CD14-positive monocyte (primary cell): ENCODE measurements around the gene SLC18A3. TPM values are rescaled to one million over a fixed set of nuclear protein-coding genes. Genes with fewer than 3 reads are reported as not detected.

Experiments used
- DNase-seq, 3 donors: peaks; one replicate each; pipeline ENCODE4 v3.0.0-alpha.2; 2011 to 2022
- H2AFZ ChIP-seq: 2 replicates; pipeline ENCODE4 v1.6.0; 2012; ENCODE audit warnings: mild to moderate bottlenecking, low read depth, low read length, inconsistent platforms; ENCODE audit not compliant: insufficient read depth, poor library complexity, severe bottlenecking
- H3K27ac ChIP-seq, 2 donors: 1 replicate in 1 of 2; 2 replicates in 1 of 2; pipeline ENCODE4 v1.5.1; 2012 to 2013; ENCODE audit warnings: low read length in 2 of 2, control low read depth in 1 of 2, inconsistent platforms in 1 of 2, low read depth in 1 of 2, mild to moderate bottlenecking in 1 of 2
- H3K27me3 ChIP-seq, 2 donors: one replicate each; pipeline versions ENCODE4 v1.6.0 to v1.6.1; 2011 to 2013; ENCODE audit warnings: low read length in 2 of 2; ENCODE audit not compliant: control insufficient read depth in 2 of 2, insufficient read depth in 2 of 2
- H3K36me3 ChIP-seq, 2 donors: replicated peaks in 1 of 2; 1 replicate in 1 of 2; 2 replicates in 1 of 2; pipeline versions ENCODE4 v1.5.1 to v1.6.1; 2012 to 2013; ENCODE audit warnings: low read length in 2 of 2, control low read depth in 1 of 2, inconsistent platforms in 1 of 2, mild to moderate bottlenecking in 1 of 2; ENCODE audit not compliant: insufficient read depth in 2 of 2, control insufficient read depth in 1 of 2
- H3K4me1 ChIP-seq, 2 donors: 1 replicate in 1 of 2; 2 replicates in 1 of 2; pipeline versions ENCODE4 v1.5.1 to v1.6.1; 2012 to 2013; ENCODE audit warnings: low read length in 2 of 2, control low read depth in 1 of 2, inconsistent platforms in 1 of 2, mild to moderate bottlenecking in 1 of 2, moderate library complexity in 1 of 2; ENCODE audit not compliant: insufficient read depth in 2 of 2, control insufficient read depth in 1 of 2
- H3K4me2 ChIP-seq: replicated peaks from 2 replicates; pipeline ENCODE3; 2012; ENCODE audit warnings: low read length, moderate library complexity, mild to moderate bottlenecking; ENCODE audit not compliant: poor library complexity, severe bottlenecking; ENCODE audit errors: extremely low read depth
- H3K4me3 ChIP-seq, 3 experiments: fragments of 200-600 bp in 1 of 3; sonication (generic) in 1 of 3; replicated peaks in 1 of 3; 1 replicate in 2 of 3; 2 replicates in 1 of 3; pipeline ENCODE4 v1.5.1; 2011 to 2013; ENCODE audit warnings: low read length in 3 of 3, mild to moderate bottlenecking in 3 of 3, control low read depth in 2 of 3, low read depth in 2 of 3, inconsistent platforms in 1 of 3, moderate library complexity in 1 of 3
- H3K79me2 ChIP-seq: 2 replicates; pipeline ENCODE4 v1.6.0; 2012; ENCODE audit warnings: mild to moderate bottlenecking, control low read depth, inconsistent platforms, low read length, moderate library complexity; ENCODE audit not compliant: insufficient read depth
- H3K9ac ChIP-seq: 2 replicates; pipeline ENCODE4 v1.6.0; 2017; ENCODE audit warnings: low read length, mild to moderate bottlenecking; ENCODE audit not compliant: insufficient read depth, poor library complexity, severe bottlenecking
- H3K9me3 ChIP-seq, 2 donors: replicated peaks in 1 of 2; 1 replicate in 1 of 2; 2 replicates in 1 of 2; pipeline versions ENCODE4 v1.5.1 to v1.6.1; 2012 to 2013; ENCODE audit warnings: low read length in 2 of 2, control low read depth in 1 of 2; ENCODE audit not compliant: control insufficient read depth in 1 of 2, insufficient read depth in 1 of 2
- H4K20me1 ChIP-seq: 2 replicates; pipeline ENCODE4 v1.6.0; 2012; ENCODE audit warnings: mild to moderate bottlenecking, low read length, control low read depth, moderate library complexity; ENCODE audit not compliant: insufficient read depth
- H3K27ac Mint-ChIP-seq, 7 donors: one replicate each; pipeline ENCODE4 v1.8.0; 2020; ENCODE audit warnings: mild to moderate bottlenecking in 7 of 7, mixed read lengths in 7 of 7, moderate library complexity in 6 of 7, inconsistent platforms in 2 of 7
- H3K27me3 Mint-ChIP-seq, 3 donors: one replicate each; pipeline ENCODE4 v1.8.0; 2021 to 2022; ENCODE audit warnings: low read depth in 3 of 3, mild to moderate bottlenecking in 3 of 3, mixed read lengths in 3 of 3, moderate library complexity in 3 of 3, inconsistent platforms in 1 of 3
- H3K36me3 Mint-ChIP-seq, 2 donors: one replicate each; pipeline ENCODE4 v1.8.0; 2020; ENCODE audit warnings: mixed read lengths in 2 of 2, inconsistent platforms in 1 of 2, mild to moderate bottlenecking in 1 of 2
- H3K4me1 Mint-ChIP-seq: one replicate; pipeline ENCODE4 v1.8.0; 2020; ENCODE audit warnings: mild to moderate bottlenecking, mixed read lengths
- H3K4me3 Mint-ChIP-seq, 2 donors: one replicate each; pipeline ENCODE4 v1.8.0; 2020; ENCODE audit warnings: mild to moderate bottlenecking in 2 of 2, mixed read lengths in 2 of 2, moderate library complexity in 1 of 2
- H3K9me3 Mint-ChIP-seq, 7 donors: one replicate each; pipeline ENCODE4 v1.8.0; 2020 to 2022; ENCODE audit warnings: mixed read lengths in 7 of 7, mild to moderate bottlenecking in 6 of 7, moderate library complexity in 6 of 7, inconsistent platforms in 2 of 7
- WGBS: methylation state at CpG from one replicate; pipeline ENCODE4 v1.1.5; 2013; ENCODE audit warnings: missing lambda C conversion rate; ENCODE audit not compliant: insufficient coverage; 5-methylcytosine and 5-hydroxymethylcytosine counted together
- intact Hi-C, 2 donors: fragments of 100-400 bp; cut with micrococcal nuclease; formaldehyde crosslinking; loops; one replicate each; pipeline versions ENCODE4 v1.15.0 to v1.15.1; 2023
- polyA plus RNA-seq, 3 donors: library from polyadenylated mRNA; depleted of rRNA in 1 of 3; unstranded in 2 of 3; stranded (reverse) in 1 of 3; fragments of 300-500 nt in 2 of 3; fragments of >200 nt in 1 of 3; fragmentation: Illumina TruSeq in 2 of 3; gene quantifications; 1 replicate in 2 of 3; 2 replicates in 1 of 3; pipeline ENCODE4 v1.2.3, GENCODE V29; 2012 to 2021
- TF ChIP-seq, protein P1 (sequence below): fragments of 200-600 bp; IDR thresholded peaks from one replicate; pipeline ENCODE4 v1.8.0; 2022; ENCODE audit warnings: antibody characterized with exemption, mild to moderate bottlenecking

Gene SLC18A3
- polyA plus RNA-seq, 3 donors: not detected

DNA sequence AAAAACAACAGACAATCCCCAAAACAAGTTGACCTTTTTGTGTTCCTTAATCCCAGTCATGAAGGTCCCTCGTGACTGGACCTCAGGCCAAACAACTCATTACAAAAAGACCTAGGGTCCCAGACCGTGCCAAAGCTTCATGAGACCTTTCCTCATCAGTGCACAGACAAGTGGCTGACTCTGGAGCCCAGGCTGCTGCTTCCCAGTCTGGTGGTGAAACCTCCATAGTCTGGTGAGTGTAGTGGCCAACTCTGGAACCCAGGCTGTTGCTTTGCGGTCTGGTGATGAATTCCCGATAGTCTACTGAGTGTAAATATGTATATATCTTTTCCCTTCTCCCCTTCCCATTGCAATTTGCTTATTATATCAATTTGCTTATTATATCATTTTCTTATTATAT lies 22.1 kb upstream of the SLC18A3 start:
- no peak overlapping the region for H3K4me3 Mint-ChIP-seq
- Histone ChIP-seq H2AFZ (no peak overlapping the region), H3K27ac (no peak overlapping the region), H3K4me1 (no peaks in the 10 kb centered on the region), H4K20me1 (no peaks in the 10 kb centered on the region), H3K27me3 (peaks cover 0 to 2% of the 10 kb centered on the region in 2 donors), H3K9ac (no peak overlapping the region), H3K79me2 (no peaks in the 10 kb centered on the region), H3K4me2 (no peak overlapping the region), H3K36me3 (no peaks in the 10 kb centered on the region), H3K4me3 (no peak overlapping the region), H3K9me3 (no peaks in the 10 kb centered on the region)
- H3K9me3 Mint-ChIP-seq: peaks cover 2 to 20% (median 11%) of the 10 kb centered on the region in 7 donors
- TF ChIP-seq, protein P1, sequence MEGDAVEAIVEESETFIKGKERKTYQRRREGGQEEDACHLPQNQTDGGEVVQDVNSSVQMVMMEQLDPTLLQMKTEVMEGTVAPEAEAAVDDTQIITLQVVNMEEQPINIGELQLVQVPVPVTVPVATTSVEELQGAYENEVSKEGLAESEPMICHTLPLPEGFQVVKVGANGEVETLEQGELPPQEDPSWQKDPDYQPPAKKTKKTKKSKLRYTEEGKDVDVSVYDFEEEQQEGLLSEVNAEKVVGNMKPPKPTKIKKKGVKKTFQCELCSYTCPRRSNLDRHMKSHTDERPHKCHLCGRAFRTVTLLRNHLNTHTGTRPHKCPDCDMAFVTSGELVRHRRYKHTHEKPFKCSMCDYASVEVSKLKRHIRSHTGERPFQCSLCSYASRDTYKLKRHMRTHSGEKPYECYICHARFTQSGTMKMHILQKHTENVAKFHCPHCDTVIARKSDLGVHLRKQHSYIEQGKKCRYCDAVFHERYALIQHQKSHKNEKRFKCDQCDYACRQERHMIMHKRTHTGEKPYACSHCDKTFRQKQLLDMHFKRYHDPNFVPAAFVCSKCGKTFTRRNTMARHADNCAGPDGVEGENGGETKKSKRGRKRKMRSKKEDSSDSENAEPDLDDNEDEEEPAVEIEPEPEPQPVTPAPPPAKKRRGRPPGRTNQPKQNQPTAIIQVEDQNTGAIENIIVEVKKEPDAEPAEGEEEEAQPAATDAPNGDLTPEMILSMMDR: no peak
- 100% methylated on average over 1 of the region's 4 CpGs for WGBS
- H3K27ac Mint-ChIP-seq: no peak overlapping the region
- no peaks in the 10 kb centered on the region for H3K36me3 Mint-ChIP-seq
- DNase-seq: no peak
- intact Hi-C loops: no loop called here
- no peaks in the 10 kb centered on the region for H3K4me1 Mint-ChIP-seq
- H3K27me3 Mint-ChIP-seq: peaks cover 7 to 13% (median 9%) of the 10 kb centered on the region in 3 donors

DNA sequence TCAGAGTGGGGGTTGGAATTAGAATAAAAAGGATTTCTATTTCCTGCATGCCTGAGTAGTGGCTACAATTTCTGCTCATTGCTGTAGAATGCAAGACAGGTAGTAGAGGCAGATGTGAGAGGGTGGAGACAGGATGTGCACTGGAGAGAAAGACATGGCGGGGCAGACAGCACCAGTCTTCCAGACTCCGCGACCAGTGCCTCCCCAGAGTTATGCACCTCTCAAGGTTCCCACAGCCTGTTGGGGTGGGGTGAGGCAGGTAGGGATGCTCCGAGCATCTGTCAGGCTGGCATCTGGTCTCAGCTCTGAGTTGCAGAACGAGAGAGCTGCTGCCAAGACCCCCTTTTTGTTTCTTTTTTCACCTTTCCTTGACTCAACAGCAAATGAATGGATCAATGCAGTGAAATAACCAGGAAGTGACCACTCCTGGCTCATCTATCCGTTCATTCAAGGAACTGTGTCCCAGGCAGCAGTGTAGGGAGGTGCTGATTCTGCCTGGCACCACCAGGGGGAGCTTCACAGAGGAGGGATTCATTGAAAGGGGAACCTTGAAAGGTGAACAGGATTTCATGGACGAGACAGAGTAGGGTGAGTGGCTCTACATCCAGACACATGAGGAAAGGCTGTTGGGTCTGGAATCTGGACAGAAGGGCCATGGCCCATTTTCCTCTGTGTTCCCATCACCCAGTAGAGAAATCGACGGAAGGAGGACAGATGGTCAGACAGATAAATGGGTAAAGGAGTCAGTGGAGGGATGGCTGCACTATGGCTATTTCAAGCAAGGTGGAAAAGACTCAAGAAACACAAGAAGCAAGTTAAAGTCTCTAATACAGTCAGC lies 17.2 kb upstream of the SLC18A3 start:
- peak; percentile 41 to 60 (median 53) for DNase-seq
- no peaks in the 10 kb centered on the region for H3K36me3 ChIP-seq
- Mint-ChIP-seq H3K27me3 (peaks cover 13 to 17% (median 16%) of the 10 kb centered on the region in 3 donors), H3K9me3 (peaks cover 2 to 20% (median 11%) of the 10 kb centered on the region in 7 donors), H3K36me3 (no peaks in the 10 kb centered on the region), H3K4me3 (no peak overlapping the region), H3K27ac (no peak overlapping the region), H3K4me1 (peaks cover 2% of the 10 kb centered on the region)
- H3K4me1 ChIP-seq: no peaks in the 10 kb centered on the region
- no peaks in the 10 kb centered on the region for H4K20me1 ChIP-seq
- no peak overlapping the region for H2AFZ ChIP-seq
- no peak overlapping the region for H3K27ac ChIP-seq
- TF ChIP-seq, protein P1: peak; percentile 92
- no peaks in the 10 kb centered on the region for H3K79me2 ChIP-seq
- H3K9ac ChIP-seq: no peak overlapping the region
- H3K4me2 ChIP-seq: no peak overlapping the region
- no peak overlapping the region for H3K4me3 ChIP-seq
- no peaks in the 10 kb centered on the region for H3K9me3 ChIP-seq
- WGBS: 40% methylated on average over 5 of the region's 9 CpGs
- intact Hi-C loops: loop anchor here in 1 of 2 donors (5.0 kb wide), 1 partner anchor 629 kb away; no protein-coding TSS in a partner anchor
- no peaks in the 10 kb centered on the region for H3K27me3 ChIP-seq
